ENCODE data around the gene MLLT1.

The MLLT1 gene

DNA sequence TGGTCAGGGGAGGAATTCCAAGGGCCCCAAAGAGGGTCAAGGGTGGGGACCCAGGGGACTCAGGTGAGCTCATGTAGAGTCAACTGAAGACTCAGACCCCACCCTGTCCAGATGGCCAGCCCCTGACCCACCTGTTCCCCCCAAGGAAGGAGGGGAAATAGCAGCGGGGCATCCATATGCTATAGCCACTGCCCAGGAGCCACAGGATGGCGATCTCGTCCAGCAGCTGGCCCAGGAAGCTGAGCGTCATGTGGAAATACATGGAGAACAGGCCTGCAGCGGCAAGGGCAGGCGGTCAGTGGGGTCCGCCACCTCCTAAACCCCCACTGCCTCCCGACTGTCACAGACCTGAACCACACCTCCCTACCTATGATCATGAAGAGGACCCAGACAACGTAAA lies 32.2 kb upstream of the MLLT1 start:
- Histone ChIP-seq H3K27ac (no peak overlapping the region), H3K79me2 (ENCODE audit: insufficient read depth, low read depth) (no peaks in the 10 kb centered on the region), H3K27me3 (ENCODE audit: insufficient read depth, low read depth) (peaks cover 12% of the 10 kb centered on the region; the same call in 1 of the 2 replicates), H3K36me3 (ENCODE audit: insufficient read depth) (no peaks in the 10 kb centered on the region), H3K4me3 (IDR thresholded peaks at IDR 0.05; ENCODE audit: insufficient read depth, low read depth, low read length) (no peak overlapping the region), H4K20me1 (ENCODE audit: insufficient read depth) (no peaks in the 10 kb centered on the region), H3K4me2 (no peak overlapping the region), H3K9ac (no peak overlapping the region), H2AFZ (ENCODE audit: low read depth) (no peak overlapping the region), H3K4me1 (ENCODE audit: low read depth, poor library complexity, severe bottlenecking) (no peaks in the 10 kb centered on the region)
- TF ChIP-seq, protein P1, sequence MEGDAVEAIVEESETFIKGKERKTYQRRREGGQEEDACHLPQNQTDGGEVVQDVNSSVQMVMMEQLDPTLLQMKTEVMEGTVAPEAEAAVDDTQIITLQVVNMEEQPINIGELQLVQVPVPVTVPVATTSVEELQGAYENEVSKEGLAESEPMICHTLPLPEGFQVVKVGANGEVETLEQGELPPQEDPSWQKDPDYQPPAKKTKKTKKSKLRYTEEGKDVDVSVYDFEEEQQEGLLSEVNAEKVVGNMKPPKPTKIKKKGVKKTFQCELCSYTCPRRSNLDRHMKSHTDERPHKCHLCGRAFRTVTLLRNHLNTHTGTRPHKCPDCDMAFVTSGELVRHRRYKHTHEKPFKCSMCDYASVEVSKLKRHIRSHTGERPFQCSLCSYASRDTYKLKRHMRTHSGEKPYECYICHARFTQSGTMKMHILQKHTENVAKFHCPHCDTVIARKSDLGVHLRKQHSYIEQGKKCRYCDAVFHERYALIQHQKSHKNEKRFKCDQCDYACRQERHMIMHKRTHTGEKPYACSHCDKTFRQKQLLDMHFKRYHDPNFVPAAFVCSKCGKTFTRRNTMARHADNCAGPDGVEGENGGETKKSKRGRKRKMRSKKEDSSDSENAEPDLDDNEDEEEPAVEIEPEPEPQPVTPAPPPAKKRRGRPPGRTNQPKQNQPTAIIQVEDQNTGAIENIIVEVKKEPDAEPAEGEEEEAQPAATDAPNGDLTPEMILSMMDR (conservative IDR thresholded peaks at IDR 0.05; ENCODE audit: low read depth, low read length) = no peak

DNA sequence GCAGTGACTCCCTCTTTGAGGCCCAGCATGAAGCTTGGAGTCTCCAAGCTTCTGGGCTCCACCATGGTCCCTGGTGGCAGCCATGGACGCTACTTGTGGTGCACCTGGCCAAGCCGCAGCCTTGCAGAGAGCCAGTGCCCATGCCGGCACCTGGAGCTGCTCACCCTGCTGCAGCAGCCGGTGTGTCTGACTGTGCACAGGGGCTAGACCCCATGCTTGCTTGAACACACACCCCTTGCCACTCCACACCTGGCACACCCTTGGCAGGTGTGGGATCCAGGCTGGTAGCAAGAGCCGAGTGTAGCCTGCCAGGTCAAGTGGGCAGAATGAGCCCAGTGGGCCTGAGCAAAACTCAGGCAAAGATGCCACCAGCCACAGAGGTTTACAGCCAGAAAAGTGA lies 18.6 kb upstream of the MLLT1 start:
- Histone ChIP-seq H3K27ac (no peak overlapping the region), H3K4me2 (no peak overlapping the region), H3K36me3 (ENCODE audit: insufficient read depth) (no peaks in the 10 kb centered on the region), H3K4me1 (ENCODE audit: low read depth, poor library complexity, severe bottlenecking) (peaks cover 14% of the 10 kb centered on the region), H3K79me2 (ENCODE audit: insufficient read depth, low read depth) (no peaks in the 10 kb centered on the region), H3K4me3 (IDR thresholded peaks at IDR 0.05; ENCODE audit: insufficient read depth, low read depth, low read length) (no peak overlapping the region), H3K27me3 (ENCODE audit: insufficient read depth, low read depth) (peaks cover 8% of the 10 kb centered on the region; the same call in 1 of the 2 replicates), H3K9ac (no peak overlapping the region), H2AFZ (ENCODE audit: low read depth) (no peak overlapping the region), H4K20me1 (ENCODE audit: insufficient read depth) (no peaks in the 10 kb centered on the region)
- TF ChIP-seq, protein P1 (conservative IDR thresholded peaks at IDR 0.05; ENCODE audit: low read depth, low read length) = no peak

DNA sequence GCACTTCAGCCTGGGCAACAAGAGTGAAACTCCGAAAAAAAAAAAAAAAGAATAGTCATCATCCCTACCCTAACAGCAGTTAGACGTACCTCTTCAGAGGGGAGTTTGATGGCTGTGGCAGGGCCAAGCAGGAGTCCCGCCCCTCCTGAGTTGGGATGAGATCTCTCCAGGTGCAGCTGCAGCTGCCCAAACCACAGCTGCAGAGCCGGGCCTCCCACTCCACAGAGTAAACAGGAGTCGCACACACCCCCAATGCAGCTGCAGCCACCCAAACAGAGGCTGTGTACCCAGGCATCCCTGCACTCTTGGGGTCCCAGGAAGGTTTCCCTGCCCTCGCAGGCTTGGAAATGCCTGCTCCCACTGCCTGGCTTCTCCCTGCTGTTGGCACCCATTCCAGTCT lies 17.4 kb upstream of the MLLT1 start:
- H3K9ac ChIP-seq = no peak overlapping the region
- TF ChIP-seq, protein P1 (conservative IDR thresholded peaks at IDR 0.05; ENCODE audit: low read depth, low read length) = no peak
- H3K27ac ChIP-seq = no peak overlapping the region
- H3K4me1 ChIP-seq (ENCODE audit: low read depth, poor library complexity, severe bottlenecking) = peaks cover 14% of the 10 kb centered on the region
- no peaks in the 10 kb centered on the region for H3K79me2 ChIP-seq (ENCODE audit: insufficient read depth, low read depth)
- no peak overlapping the region for H2AFZ ChIP-seq (ENCODE audit: low read depth)
- no peak overlapping the region for H3K4me3 ChIP-seq (IDR thresholded peaks at IDR 0.05; ENCODE audit: insufficient read depth, low read depth, low read length)
- no peaks in the 10 kb centered on the region for H4K20me1 ChIP-seq (ENCODE audit: insufficient read depth)
- H3K27me3 ChIP-seq (ENCODE audit: insufficient read depth, low read depth) = peaks cover 8% of the 10 kb centered on the region; the same call in 1 of the 2 replicates
- no peaks in the 10 kb centered on the region for H3K36me3 ChIP-seq (ENCODE audit: insufficient read depth)
- no peak overlapping the region for H3K4me2 ChIP-seq

DNA sequence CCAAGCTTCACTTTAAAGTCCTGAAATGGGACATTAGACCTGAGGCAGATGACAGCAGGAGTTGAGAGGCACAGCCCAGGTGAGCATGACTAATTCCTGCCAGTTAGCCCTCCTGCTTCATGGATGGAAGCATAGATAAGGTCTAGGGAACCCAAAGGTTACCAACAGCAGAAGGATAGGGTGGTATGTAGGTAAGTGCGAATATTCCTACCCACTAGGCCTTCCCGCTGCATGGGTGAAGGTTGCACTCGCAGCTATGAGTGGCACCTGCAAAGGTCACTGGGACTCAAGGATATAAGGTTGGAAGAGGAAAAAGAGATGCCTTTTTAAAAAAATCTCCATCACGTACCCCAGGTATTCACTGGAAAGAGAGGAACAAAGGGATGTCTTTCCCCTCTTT lies 12.2 kb upstream of the MLLT1 start:
- Histone ChIP-seq H3K27me3 (ENCODE audit: insufficient read depth, low read depth) (peaks cover 4% of the 10 kb centered on the region; the same call in 1 of the 2 replicates), H3K79me2 (ENCODE audit: insufficient read depth, low read depth) (no peaks in the 10 kb centered on the region), H3K4me3 (IDR thresholded peaks at IDR 0.05; ENCODE audit: insufficient read depth, low read depth, low read length) (no peak overlapping the region), H3K27ac (no peak overlapping the region), H4K20me1 (ENCODE audit: insufficient read depth) (no peaks in the 10 kb centered on the region), H3K4me2 (no peak overlapping the region), H3K36me3 (ENCODE audit: insufficient read depth) (no peaks in the 10 kb centered on the region), H3K4me1 (ENCODE audit: low read depth, poor library complexity, severe bottlenecking) (peaks cover 4% of the 10 kb centered on the region), H3K9ac (no peak overlapping the region), H2AFZ (ENCODE audit: low read depth) (no peak overlapping the region)
- TF ChIP-seq, protein P1 (conservative IDR thresholded peaks at IDR 0.05; ENCODE audit: low read depth, low read length) = no peak
